PC-3 (cell line): ENCODE measurements around the gene DCTN2. TPM values are rescaled to one million over a fixed set of nuclear protein-coding genes. Genes with fewer than 3 reads are reported as not detected.

ENCODE experiments used
- ATAC-seq: fragments of 200-7000 bp; cut with Tn5 transposase; 2 replicates; pipeline ENCODE4 v1.9.1; 2020; ENCODE audit warnings: mild to moderate bottlenecking, moderate library complexity
- Bru-seq: library from RNA; stranded (reverse); fragments of 400-500 nt; gene quantifications from one replicate; lab custom pipeline; 2021; lab: Mats Ljungman, UMichigan
- BruChase-seq, 2 experiments: library from RNA; stranded (reverse); fragments of 400-500 nt; gene quantifications; one replicate each; lab custom pipeline; 2021; lab: Mats Ljungman, UMichigan
- BruUV-seq: library from RNA; stranded (reverse); fragments of 400-500 nt; replicated peaks from 2 replicates; lab custom pipeline; 2021; lab: Mats Ljungman, UMichigan
- CTCF ChIA-PET: fragments of 300-600 bp; sonication (Branson Sonifier 250); formaldehyde crosslinking; loops from one replicate; lab custom pipeline; 2022; ENCODE audit warnings: antibody characterized with exemption; lab: Charles Lee
- POLR2A ChIA-PET: fragments of 300-600 bp; sonication (Branson Sonifier 250); formaldehyde crosslinking; loops from one replicate; lab custom pipeline; 2022; ENCODE audit warnings: antibody characterized with exemption; ENCODE audit not compliant: unreplicated experiment; lab: Charles Lee
- DNase-seq: peaks from one replicate; pipeline ENCODE4 v3.0.0-alpha.2; 2015
- H2AFZ ChIP-seq: fragments of 300-600 bp; sonication (generic); 2 replicates; pipeline ENCODE4 v1.6.0; 2016; ENCODE audit warnings: antibody characterized with exemption, low read length
- H3F3A ChIP-seq: fragments of 300-600 bp; sonication (generic); one replicate; pipeline ENCODE4 v1.6.0; 2017; ENCODE audit warnings: antibody characterized with exemption, low read length, control low read depth, mild to moderate bottlenecking; ENCODE audit not compliant: unreplicated experiment
- H3K27ac ChIP-seq: fragments of 300-600 bp; sonication (generic); 2 replicates; pipeline ENCODE4 v1.5.1; 2016; ENCODE audit warnings: mild to moderate bottlenecking, low read length
- H3K27me3 ChIP-seq: fragments of 300-600 bp; sonication (generic); 2 replicates; pipeline ENCODE4 v1.6.1; 2016; ENCODE audit warnings: low read length, mixed read lengths
- H3K36me3 ChIP-seq: fragments of 300-600 bp; sonication (generic); 2 replicates; pipeline ENCODE4 v1.6.1; 2016; ENCODE audit warnings: low read depth, mixed run types, low read length, mixed read lengths
- H3K4me1 ChIP-seq: fragments of 300-600 bp; sonication (generic); 2 replicates; pipeline ENCODE4 v1.5.1; 2016; ENCODE audit warnings: low read length; ENCODE audit not compliant: insufficient read depth
- H3K4me2 ChIP-seq: fragments of 300-600 bp; sonication (generic); 2 replicates; pipeline ENCODE4 v1.6.0; 2016; ENCODE audit warnings: low read length
- H3K4me3 ChIP-seq: fragments of 300-600 bp; sonication (generic); 2 replicates; pipeline ENCODE4 v1.5.1; 2016; ENCODE audit warnings: mild to moderate bottlenecking, low read length, mixed read lengths
- H3K79me2 ChIP-seq: fragments of 300-600 bp; sonication (generic); 2 replicates; pipeline ENCODE4 v1.6.1; 2017; ENCODE audit warnings: low read length, mixed read lengths
- H3K9ac ChIP-seq: fragments of 300-600 bp; sonication (generic); 2 replicates; pipeline ENCODE4 v1.6.0; 2016; ENCODE audit warnings: mild to moderate bottlenecking, low read length
- H3K9me2 ChIP-seq: fragments of 300-600 bp; sonication (generic); replicated peaks from 2 replicates; pipeline ENCODE4 v1.6.1; 2016; ENCODE audit warnings: mixed run types, low read length, mixed read lengths
- H3K9me3 ChIP-seq: fragments of 300-600 bp; sonication (generic); 2 replicates; pipeline ENCODE4 v1.6.1; 2016; ENCODE audit warnings: low read length, mixed read lengths
- H4K20me1 ChIP-seq: fragments of 300-600 bp; sonication (generic); 2 replicates; pipeline ENCODE4 v1.6.1; 2016; ENCODE audit warnings: low read length, mixed read lengths
- CTCF ChIP-seq: fragments of 300-600 bp; sonication (generic); conservative IDR thresholded peaks from 2 replicates; pipeline ENCODE4 v1.5.1; 2017; ENCODE audit warnings: antibody characterized with exemption, low read depth, mild to moderate bottlenecking, low read length
- EZH2 ChIP-seq: fragments of 300-600 bp; sonication (generic); IDR thresholded peaks from one replicate; pipeline ENCODE4 v1.6.1; 2017; ENCODE audit warnings: antibody characterized with exemption, mild to moderate bottlenecking, low read length; ENCODE audit not compliant: unreplicated experiment
- EZH2phosphoT487 ChIP-seq: fragments of 300-600 bp; sonication (generic); IDR thresholded peaks from 2 replicates; pipeline ENCODE4 v1.6.1; 2018; ENCODE audit warnings: mild to moderate bottlenecking, antibody characterized with exemption, low read length, borderline replicate concordance
- intact Hi-C: fragments of 100-400 bp; cut with micrococcal nuclease; formaldehyde crosslinking; loops from 2 replicates; pipeline ENCODE4 v1.9.0; 2023
- long read RNA-seq: library from polyadenylated mRNA; unstranded; transcript quantifications from one replicate; pipeline ENCODE4 v2.0.0, GENCODE V29; 2021; ENCODE audit not compliant: unreplicated experiment
- total RNA-seq: library from RNA; depleted of rRNA; stranded (reverse); fragments of >200 nt; gene quantifications from 2 replicates; pipeline ENCODE4 v1.2.3, GENCODE V29; 2014; rRNA removed

DCTN2 gene
- 88.5 and 96.4 TPM in 2 replicates for total RNA-seq
- Bru-seq, nascent RNA: percentile 89 among the genes with signal in this experiment
- BruChase-seq, experiment 1, labeled RNA remaining after a 6-hour chase: percentile 90 among the genes with signal in this experiment
- BruChase-seq, experiment 2, labeled RNA remaining after a 2-hour chase: percentile 90 among the genes with signal in this experiment
- long read RNA-seq, transcript DCTN2-209 (14 exons, 2,061 nt): major isoform, 194 of 320 reads
- long read RNA-seq, partial matches to known transcripts: 12 of 320 reads
- long read RNA-seq, other reads (novel, unspliced or antisense): 114 of 320 reads

GRCh38 chr12:57546438-57547287 lies at the start of gene DCTN2:
Gene DCTN2 (minus strand): TSS chr12:57547192. CDS start chr12:57547063, 129 bp downstream.
- H3K9ac ChIP-seq: peak within 1 kb of the TSS; percentile 99
- DNase-seq (peak; percentile 96), ATAC-seq (peak; percentile 98)
- no peaks in the 10 kb centered on the region for H3K9me2 ChIP-seq
- peak within 1 kb of the TSS; percentile 86 for H2AFZ ChIP-seq
- peaks cover 2% of the 10 kb centered on the region; the same call in 1 of the 2 replicates for H3K36me3 ChIP-seq
- peaks cover 26% of the 10 kb centered on the region for H3K79me2 ChIP-seq
- H3F3A ChIP-seq: no peaks in the 10 kb centered on the region
- H3K4me3 ChIP-seq: peak within 1 kb of the TSS; percentile 89
- CTCF ChIA-PET: interaction anchor here (1.0 kb wide), 1 partner anchor 37 kb away, joined by 4 read pairs; no protein-coding TSS in a partner anchor
- TF ChIP-seq EZH2phosphoT487 (no peak), EZH2 (no peak), CTCF (no peak)
- H3K4me2 ChIP-seq: peak within 1 kb of the TSS; percentile 90
- no peaks in the 10 kb centered on the region for H3K9me3 ChIP-seq
- peaks cover 15% of the 10 kb centered on the region for H3K4me1 ChIP-seq
- POLR2A ChIA-PET: interaction anchor here (0.6 kb wide), 1 partner anchor 777 kb away, joined by 5 read pairs; no protein-coding TSS in a partner anchor
- peak within 1 kb of the TSS; percentile 49 for H3K27ac ChIP-seq
- H4K20me1 ChIP-seq: no peaks in the 10 kb centered on the region
- BruUV-seq: TSS peak; percentile 88
- intact Hi-C loops: loop anchor here (2.0 kb wide), 1 partner anchor 36 kb away; no protein-coding TSS in a partner anchor
- no peaks in the 10 kb centered on the region for H3K27me3 ChIP-seq

- ChIA-PET POLR2A (no interaction called here), CTCF (interaction anchor here (0.6 to 0.8 kb wide), 2 partner anchors 28 to 46 kb away, joined by 3 to 5 read pairs; no protein-coding TSS in a partner anchor)
- H3K4me3 ChIP-seq: no peak overlapping the region; the same call in 1 of the 2 replicates
- no peaks in the 10 kb centered on the region for H3K9me2 ChIP-seq
- no peak for DNase-seq
- H3K4me2 ChIP-seq: peak overlapping the region; percentile 94
- peaks cover 21% of the 10 kb centered on the region; the same call in 1 of the 2 replicates for H3K36me3 ChIP-seq
- H3K79me2 ChIP-seq: peaks cover 33% of the 10 kb centered on the region
- TF ChIP-seq CTCF: no peak
- no peak for TF ChIP-seq EZH2phosphoT487
- no peak for TF ChIP-seq EZH2
- no peaks in the 10 kb centered on the region for H3K9me3 ChIP-seq
- H2AFZ ChIP-seq: no peak overlapping the region
- intact Hi-C loops: no loop called here
- H3K4me1 ChIP-seq: peaks cover 21% of the 10 kb centered on the region
- H4K20me1 ChIP-seq: peaks cover 10% of the 10 kb centered on the region; the same call in 1 of the 2 replicates
- no peak overlapping the region for H3K9ac ChIP-seq
- H3K27ac ChIP-seq: no peak overlapping the region
- no peak for ATAC-seq
- BruUV-seq: no TSS peak
- no peaks in the 10 kb centered on the region for H3K27me3 ChIP-seq
- H3F3A ChIP-seq: no peaks in the 10 kb centered on the region
These were observed 46.2 kb upstream of the DCTN2 start for GRCh38 chr12:57593187-57593586.
